Measurements from ENCODE around the gene SMARCAL1.

GRCh38 chr2:216493334-216493685, 81.0 kb downstream of the SMARCAL1 start:
- no peak for TF ChIP-seq YY1 (IDR thresholded peaks at IDR 0.05; ENCODE audit: insufficient read depth, insufficient read length)
- TF ChIP-seq ZNF274 (IDR thresholded peaks at IDR 0.05; ENCODE audit: low read depth, low read length): no peak
- no peak for TF ChIP-seq SUZ12 (IDR thresholded peaks at IDR 0.05; ENCODE audit: extremely low read depth, insufficient read depth, insufficient read length)

Data from NT2/D1 (cell line).